NAMALWA (cell line): ENCODE data around the gene DAZL.
"Not testable (repeated sequence)": the region's sequence is repeated elsewhere in the genome, so short reads cannot be mapped to it uniquely, and the experiment has no call there.

ENCODE experiments used
- DNase-seq: peaks from one replicate; pipeline ENCODE4 v3.0.0-alpha.2; 2015; ENCODE audit warnings: low spot score

Gene DAZL

DNA sequence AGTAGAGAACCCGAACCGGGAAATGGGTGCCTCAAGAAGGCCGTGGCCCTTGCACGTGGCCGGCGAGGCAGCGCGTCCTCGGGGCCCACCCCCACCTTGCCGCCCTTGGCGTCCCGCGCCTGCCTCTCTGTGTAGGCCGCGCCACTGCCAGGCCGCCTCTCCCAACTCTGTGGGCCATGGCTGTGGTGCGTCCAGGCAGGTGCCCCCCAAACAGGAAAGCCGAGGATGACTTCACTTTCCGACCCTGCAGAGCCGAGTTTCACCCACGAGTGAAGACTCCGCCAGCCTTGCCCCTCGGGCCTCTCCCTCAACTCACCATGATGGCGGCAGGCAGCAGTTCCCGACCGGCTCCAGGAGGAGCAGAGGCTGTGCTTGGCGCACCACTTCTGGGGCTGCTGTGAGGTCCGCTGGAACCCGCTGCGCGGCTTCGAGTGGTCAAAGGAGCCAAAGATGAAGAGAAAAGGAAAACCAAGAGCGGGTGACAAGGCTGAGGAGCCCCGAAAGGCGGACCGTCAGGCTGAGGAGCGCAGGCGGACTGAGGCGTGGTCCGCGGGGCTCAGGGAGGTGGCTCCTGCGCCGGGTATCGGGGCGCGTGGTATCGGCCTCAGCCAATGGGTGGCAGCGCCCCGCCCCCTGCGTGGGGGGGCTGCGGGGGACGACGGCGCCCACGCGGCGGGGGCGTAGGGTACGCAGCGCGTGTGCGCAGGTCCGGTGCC is at the start of gene DAZL:
TSS of gene DAZL (minus strand) at position 537 of the 716 bp plus-strand sequence. CDS start at position 319, 218 bp downstream.
- DNase-seq = no peak

GRCh38 chr3:16654976-16655375 is 49.8 kb upstream of the DAZL start:
- DNase-seq = no peak

DNA sequence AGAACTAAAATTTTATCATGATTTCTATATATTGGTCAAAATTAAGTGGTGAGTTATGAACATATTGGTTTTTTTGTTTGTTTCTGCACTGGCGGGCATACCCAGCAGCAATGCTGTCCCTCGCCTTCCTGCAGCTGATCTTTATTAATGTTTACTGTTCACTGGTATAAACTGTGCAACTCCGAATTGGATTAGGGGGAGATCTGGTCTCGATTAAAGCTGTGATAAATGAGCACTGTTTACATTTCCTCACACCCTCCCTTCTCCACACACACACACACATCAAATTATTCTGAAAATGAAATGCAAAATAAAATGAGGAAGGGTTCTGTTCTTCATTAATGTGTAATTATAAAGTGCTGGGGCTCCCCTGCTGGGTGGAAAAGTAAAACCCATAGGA is 48.5 kb upstream of the DAZL start:
- DNase-seq = no peak

DNA sequence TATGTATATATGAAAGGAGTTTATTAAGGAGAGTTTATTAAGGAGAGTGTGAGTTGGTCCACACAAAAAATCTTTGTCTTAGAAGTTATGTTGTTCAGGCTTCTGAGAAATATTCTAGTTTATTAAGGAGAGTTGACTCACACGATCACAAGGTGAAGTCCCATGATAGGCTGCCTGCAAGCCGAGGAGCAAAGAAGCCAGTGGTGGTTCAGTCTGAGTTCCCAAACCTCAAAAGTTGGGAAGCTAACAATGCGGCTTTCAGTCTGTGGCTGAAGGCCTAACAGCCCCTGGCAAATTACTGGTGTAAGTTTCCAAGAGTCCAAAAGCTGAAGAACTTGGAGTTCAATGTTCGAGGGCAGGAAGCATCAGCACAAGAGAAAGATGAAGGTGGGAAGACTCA is 42.4 kb upstream of the DAZL start:
- no peak for DNase-seq

DNA sequence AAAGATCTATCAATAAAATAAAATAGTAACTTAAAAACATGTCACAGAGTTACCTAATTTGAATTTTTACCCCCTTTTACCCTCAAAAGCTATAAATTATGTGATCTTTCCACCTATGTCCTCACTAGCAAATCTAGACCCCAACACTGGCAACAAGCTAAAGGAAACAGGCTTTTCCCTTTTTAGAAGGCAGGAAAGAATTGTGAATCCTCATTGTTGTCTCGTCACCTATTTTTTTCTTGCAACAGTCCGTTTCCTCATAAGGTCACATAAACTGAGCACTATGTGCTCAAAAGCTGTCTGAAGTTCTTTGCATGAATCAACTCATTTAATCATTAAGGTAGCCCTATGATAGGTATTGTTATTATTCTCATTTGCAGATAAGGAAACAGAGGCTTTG is 34.6 kb upstream of the DAZL start:
- DNase-seq = no peak

GRCh38 chr3:16633948-16634347 is 28.7 kb upstream of the DAZL start:
- no peak for DNase-seq

DNA sequence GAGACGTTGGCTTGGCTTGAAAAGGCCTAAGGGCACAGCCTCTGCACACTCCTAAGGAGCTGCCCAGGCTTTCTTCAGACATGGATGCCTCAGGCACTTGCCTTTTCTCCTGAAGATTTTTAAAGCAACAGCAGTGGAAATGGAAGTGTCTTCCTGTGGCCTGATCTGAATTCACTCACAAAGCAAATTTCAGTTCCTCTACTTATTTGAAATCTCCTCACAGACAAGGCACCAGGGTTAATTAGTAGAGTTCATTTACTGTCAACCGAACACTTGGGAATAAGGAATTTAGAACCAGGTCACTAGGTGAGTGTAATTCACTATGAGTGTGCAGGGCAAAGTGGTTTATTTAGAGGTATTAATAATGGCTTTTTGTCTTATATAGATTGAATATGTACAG is 27.2 kb upstream of the DAZL start:
- DNase-seq = no peak

DNA sequence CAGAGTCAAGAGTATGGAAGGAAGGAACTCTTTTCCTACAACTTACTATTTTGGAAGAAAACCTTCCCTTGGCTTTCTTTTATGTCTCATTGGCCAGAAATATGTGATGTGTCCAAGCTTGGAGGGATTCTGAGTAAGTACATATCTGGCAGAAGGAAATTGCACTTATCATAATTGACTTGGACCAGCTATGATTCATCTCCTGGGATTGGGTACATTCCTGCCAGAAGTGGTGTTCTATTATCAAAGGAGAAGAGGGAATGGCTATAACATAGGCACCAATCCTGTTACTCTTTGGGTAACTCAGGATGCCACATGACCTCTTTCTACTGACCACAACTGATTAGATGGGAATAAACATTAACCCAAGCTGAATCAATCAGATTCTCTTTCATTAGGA is 13.5 kb upstream of the DAZL start:
- no peak for DNase-seq

GRCh38 chr3:16617155-16617554 is 11.9 kb upstream of the DAZL start:
- DNase-seq = not testable (repeated sequence)

DNA sequence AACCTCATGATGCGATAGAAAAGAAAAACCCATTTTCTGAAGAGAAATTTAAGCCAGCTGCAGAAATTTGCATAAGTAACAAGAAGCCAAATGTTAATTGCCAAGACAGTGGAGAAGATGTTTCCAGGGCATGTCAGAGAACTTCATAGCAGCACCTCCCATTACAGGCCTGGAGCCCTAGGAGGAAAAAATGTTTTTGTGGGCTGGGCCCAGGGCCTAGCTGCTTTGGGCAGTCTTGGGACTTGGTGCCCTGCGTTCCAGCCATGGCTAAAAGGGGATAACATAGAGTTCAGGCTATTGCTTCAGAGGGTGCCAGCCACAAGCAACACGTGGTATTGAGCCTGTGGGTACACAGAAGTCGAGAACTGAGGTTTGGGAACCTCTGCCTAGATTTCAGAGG is 10.9 kb upstream of the DAZL start:
- no peak for DNase-seq

DNA sequence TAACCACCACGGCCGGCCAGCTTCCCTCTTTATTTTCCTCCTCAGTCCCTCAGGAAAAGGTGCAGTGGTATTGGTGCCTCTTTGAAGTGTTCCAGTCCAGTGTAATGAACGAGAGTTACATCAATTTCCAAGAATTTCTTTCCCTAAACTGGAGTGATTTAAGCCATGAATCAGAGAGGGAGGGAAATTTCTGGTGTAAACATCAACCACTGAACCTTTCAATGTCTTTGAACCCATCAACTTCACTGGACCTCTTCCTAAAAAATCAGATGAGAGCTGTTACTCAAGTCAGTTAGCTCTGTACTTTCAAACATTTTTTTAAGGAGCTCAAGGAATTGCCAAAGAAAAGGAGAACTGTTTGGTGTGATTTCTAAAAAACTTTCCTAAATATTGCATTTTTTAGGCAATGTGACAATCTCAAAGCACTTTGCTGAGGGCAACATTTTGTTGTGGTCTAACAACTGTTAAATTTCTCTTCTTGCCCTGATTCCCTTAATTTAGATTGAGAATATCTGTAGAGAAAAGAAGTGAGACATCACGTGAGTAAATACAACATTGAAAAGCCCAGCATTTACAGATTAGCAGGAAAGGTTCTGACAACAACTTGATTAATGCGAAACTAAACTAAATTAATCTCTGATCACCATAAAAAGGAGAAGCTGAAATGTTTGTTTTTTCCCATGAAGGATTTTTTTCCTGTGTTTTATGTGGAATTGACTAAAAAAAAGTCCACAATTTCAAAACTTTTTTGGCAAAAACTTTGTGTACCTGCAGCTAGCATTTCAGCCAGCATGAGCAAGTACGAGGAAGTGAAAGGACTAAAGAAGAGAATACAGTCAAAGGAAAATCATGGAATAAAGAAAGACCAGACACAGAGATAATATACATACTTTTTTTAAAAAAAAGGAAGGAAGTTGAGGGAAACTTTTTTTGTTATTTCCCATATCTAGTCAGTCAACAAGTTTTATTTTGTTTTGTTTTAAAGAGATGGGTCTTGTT is 9.1 kb upstream of the DAZL start:
- no peak for DNase-seq

GRCh38 chr3:16609927-16610580 is 4.8 kb upstream of the DAZL start:
- DNase-seq = no peak

DNA sequence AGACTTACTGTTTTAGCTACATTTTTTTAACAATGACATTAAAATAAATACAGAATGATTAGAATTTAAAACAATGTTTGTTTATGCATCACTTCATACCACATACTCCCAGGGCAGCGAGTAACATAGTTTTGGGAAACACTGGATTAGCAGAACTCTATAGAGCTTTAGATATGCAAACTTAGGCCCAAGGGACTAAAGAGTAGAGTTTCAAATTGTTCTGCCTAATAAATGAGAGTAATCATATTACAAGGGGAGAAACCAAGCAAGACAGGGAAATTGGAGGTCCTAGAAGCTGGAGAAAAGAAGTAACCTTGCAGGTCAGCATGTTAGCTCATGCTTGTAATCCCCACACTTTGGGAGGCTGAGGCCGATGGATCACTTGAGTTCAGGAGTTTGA is 3.6 kb upstream of the DAZL start:
- no peak for DNase-seq

- no peak for DNase-seq
Observed at GRCh38 chr3:16607718-16608117, 2.5 kb upstream of the DAZL start.

- no peak for DNase-seq
Observed at GRCh38 chr3:16606398-16606797, 1.2 kb upstream of the DAZL start.

- no peak for DNase-seq
Observed at GRCh38 chr3:16605966-16606365, 743 bp upstream of the DAZL start.

DNA sequence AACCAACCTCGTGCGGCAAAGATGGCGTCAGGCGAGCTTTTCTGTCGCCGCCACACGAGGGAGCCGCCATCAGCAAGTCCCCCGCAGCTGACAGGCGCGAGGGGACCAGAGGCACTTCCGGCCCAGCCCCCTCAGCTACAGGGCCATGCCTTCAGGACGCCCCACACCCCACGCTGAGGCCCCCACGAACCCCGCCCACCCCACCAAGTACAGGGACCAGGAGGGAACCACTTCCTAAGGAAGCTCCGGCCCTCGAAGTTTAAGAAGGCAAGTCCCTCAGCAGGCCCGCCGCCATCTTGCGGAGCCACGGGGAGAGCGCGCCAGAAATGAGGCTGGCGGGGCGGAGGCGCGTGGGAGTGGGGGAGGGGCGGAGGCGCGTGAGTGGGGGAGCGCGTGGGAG is 790 bp downstream of the DAZL start:
- no peak for DNase-seq

GRCh38 chr3:16601537-16602005 is 3.7 kb downstream of the DAZL start:
- DNase-seq = no peak

DNA sequence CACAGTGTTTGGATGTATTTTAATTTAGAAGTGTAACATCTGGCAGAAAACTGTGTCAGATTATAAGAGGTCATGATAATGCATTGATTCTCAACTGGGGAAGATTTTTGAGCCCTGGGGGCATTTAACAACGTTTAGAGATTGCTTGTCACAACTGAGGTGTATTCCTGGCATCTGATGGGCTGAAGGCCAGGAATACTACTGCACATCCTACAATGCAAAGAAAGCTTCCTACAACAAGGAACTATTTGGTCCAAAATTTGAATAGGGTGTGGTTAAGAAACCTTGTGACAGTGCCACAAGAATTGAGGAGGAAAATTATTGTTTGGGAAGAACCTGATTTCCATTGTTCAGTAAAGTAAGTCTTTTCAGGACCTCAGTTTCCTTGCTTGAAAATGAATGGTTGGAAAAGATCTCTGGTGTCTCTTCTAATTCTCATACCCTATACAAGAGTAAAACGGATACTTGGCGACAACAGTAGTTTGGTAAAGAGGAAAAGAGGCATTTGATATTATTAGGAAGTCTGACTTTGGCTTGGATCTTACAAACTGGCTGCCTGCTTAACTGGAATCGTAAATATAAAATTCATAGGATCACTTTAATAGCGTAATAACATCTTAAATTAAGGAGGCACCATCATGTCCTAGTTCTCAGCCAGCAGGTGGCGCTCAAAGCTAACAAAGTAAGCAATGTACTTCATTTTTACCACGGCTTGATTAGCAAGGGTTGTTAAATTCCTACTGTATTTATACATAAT is 4.3 kb downstream of the DAZL start:
- DNase-seq = peak; percentile 88

DNA sequence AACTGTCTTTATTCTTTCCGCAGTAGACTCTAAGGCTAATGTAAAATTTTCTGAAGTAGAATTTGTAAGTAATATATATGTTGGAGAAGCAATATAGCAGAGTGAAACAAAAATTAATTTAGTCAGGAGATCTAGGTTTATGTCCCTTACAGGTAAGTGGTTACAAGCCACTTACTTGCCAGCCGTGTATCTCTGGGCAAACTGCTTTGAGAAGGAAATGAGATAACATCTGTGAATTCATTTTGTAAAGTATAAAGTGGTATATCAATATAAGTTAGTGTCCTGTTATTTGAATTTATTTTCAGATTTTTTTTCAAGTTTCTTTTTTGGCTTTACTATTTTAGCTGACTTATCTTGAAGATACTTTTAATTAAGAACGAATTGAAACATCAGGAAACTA is 5.5 kb downstream of the DAZL start:
- no peak for DNase-seq

DNA sequence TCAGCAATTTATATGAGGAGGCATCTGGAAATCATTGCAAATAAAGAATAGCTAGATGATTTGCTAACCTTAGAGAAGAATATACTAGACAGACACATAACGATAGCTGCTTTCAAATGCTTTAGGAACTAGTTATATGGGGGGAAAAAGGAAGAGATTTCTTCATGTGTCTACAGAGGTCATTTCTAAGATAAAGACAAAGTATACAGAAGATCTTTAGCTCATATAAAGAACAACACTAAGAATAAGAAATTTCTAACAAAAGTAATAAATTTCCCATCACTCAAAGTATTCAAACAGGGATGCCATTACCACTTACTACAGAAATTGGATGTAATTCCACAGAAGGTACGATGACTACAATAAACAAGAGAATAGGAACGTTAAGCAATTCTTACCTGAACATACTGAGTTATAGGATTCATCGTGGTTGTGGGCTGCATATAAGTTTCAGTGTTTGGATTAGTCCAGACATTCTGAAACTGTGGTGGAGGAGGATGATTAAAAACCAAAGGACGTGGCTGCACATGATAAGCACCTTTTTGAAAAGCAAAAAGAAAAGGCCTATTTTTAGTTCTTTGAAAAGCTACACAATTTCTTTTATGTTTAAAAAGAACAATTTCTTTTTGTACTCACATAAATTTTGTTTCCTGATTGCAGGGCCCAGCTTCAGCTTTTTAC is 8.7 kb downstream of the DAZL start:
- DNase-seq = no peak
